ENCODE measurements around the gene ACCSL.

DNA sequence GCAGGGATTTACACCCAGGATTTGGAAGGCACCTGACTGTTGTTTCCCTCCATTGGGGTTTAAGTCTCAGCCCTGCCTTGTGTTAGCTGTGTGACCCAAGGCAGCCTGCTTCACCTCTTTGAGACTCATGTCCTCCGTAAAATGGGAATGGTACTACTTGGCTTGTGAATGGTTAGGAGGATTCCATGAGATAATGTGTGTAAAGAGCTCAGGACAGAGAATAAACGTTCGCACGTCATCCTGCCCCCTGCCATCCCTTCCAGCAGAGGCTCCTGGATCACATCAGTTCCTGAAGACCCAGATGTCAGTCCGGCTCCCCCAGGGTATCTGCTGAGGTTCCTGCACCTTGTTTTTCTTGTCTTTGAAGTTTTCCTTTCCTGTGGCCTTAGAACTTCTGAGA lies 16.8 kb upstream of the ACCSL start:
- TF ChIP-seq, protein P1, sequence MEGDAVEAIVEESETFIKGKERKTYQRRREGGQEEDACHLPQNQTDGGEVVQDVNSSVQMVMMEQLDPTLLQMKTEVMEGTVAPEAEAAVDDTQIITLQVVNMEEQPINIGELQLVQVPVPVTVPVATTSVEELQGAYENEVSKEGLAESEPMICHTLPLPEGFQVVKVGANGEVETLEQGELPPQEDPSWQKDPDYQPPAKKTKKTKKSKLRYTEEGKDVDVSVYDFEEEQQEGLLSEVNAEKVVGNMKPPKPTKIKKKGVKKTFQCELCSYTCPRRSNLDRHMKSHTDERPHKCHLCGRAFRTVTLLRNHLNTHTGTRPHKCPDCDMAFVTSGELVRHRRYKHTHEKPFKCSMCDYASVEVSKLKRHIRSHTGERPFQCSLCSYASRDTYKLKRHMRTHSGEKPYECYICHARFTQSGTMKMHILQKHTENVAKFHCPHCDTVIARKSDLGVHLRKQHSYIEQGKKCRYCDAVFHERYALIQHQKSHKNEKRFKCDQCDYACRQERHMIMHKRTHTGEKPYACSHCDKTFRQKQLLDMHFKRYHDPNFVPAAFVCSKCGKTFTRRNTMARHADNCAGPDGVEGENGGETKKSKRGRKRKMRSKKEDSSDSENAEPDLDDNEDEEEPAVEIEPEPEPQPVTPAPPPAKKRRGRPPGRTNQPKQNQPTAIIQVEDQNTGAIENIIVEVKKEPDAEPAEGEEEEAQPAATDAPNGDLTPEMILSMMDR (IDR thresholded peaks at IDR 0.05) = no peak
- no peak for TF ChIP-seq POLR2A (IDR thresholded peaks at IDR 0.05)
